Effector memory CD4-positive, alpha-beta T cell (primary cell): ENCODE results near the gene SOX6.

ENCODE experiments used
- DNase-seq, 3 donors: peaks; one replicate each; pipeline ENCODE4 v3.0.0-alpha.2; 2020
- H3K27ac ChIP-seq: 2 replicates; pipeline ENCODE4 v1.7.0; 2013; ENCODE audit warnings: mild to moderate bottlenecking, low read length, moderate library complexity; ENCODE audit not compliant: insufficient read depth, poor library complexity, severe bottlenecking
- H3K27me3 ChIP-seq: replicated peaks from 2 replicates; pipeline ENCODE4 v1.7.0; 2013; ENCODE audit warnings: mild to moderate bottlenecking, low read length; ENCODE audit not compliant: insufficient read depth, control insufficient read depth, poor library complexity, severe bottlenecking
- H3K36me3 ChIP-seq: 2 replicates; pipeline ENCODE4 v1.7.0; 2013; ENCODE audit warnings: mild to moderate bottlenecking, low read length, moderate library complexity; ENCODE audit not compliant: control insufficient read depth, insufficient read depth
- H3K4me1 ChIP-seq: 2 replicates; pipeline ENCODE4 v1.7.0; 2013; ENCODE audit warnings: low read length, mild to moderate bottlenecking; ENCODE audit not compliant: control insufficient read depth, insufficient read depth, poor library complexity, severe bottlenecking
- H3K4me3 ChIP-seq: 2 replicates; pipeline ENCODE4 v1.7.0; 2013; ENCODE audit warnings: low read length, low read depth, mild to moderate bottlenecking; ENCODE audit not compliant: insufficient read depth, poor library complexity, severe bottlenecking
- H3K9me3 ChIP-seq: 2 replicates; pipeline ENCODE4 v1.7.0; 2013; ENCODE audit warnings: mild to moderate bottlenecking, low read length, moderate library complexity; ENCODE audit not compliant: control insufficient read depth

Gene SOX6

GRCh38 chr11:16012125-16012751 lies 344.1 kb downstream of the SOX6 start:
- H3K27ac ChIP-seq, result no peak overlapping the region
- H3K4me3 ChIP-seq, result no peak overlapping the region
- no peaks in the 10 kb centered on the region for H3K27me3 ChIP-seq
- no peaks in the 10 kb centered on the region for H3K9me3 ChIP-seq
- DNase-seq, result no peak
- H3K36me3 ChIP-seq, result no peaks in the 10 kb centered on the region
- H3K4me1 ChIP-seq, result no peaks in the 10 kb centered on the region

- Histone ChIP-seq H3K36me3 (no peaks in the 10 kb centered on the region), H3K4me1 (no peaks in the 10 kb centered on the region), H3K9me3 (no peaks in the 10 kb centered on the region), H3K27me3 (no peaks in the 10 kb centered on the region), H3K27ac (no peak overlapping the region), H3K4me3 (no peak overlapping the region)
- no peak for DNase-seq
These were observed 344.9 kb downstream of the SOX6 start for GRCh38 chr11:16011396-16011795.

- Histone ChIP-seq H3K4me3 (no peak overlapping the region), H3K9me3 (no peaks in the 10 kb centered on the region), H3K27ac (no peak overlapping the region), H3K36me3 (no peaks in the 10 kb centered on the region), H3K27me3 (no peaks in the 10 kb centered on the region), H3K4me1 (no peaks in the 10 kb centered on the region)
- no peak for DNase-seq
These were observed 347.3 kb downstream of the SOX6 start for GRCh38 chr11:16009021-16009420.

GRCh38 chr11:16007514-16007913 lies 348.8 kb downstream of the SOX6 start:
- H3K27ac ChIP-seq, result no peak overlapping the region
- no peak overlapping the region for H3K4me3 ChIP-seq
- DNase-seq, result no peak
- no peaks in the 10 kb centered on the region for H3K4me1 ChIP-seq
- no peaks in the 10 kb centered on the region for H3K9me3 ChIP-seq
- H3K27me3 ChIP-seq, result no peaks in the 10 kb centered on the region
- no peaks in the 10 kb centered on the region for H3K36me3 ChIP-seq

- H3K4me1 ChIP-seq, result no peaks in the 10 kb centered on the region
- no peak overlapping the region for H3K27ac ChIP-seq
- H3K36me3 ChIP-seq, result no peaks in the 10 kb centered on the region
- H3K4me3 ChIP-seq, result no peak overlapping the region
- H3K9me3 ChIP-seq, result no peaks in the 10 kb centered on the region
- no peaks in the 10 kb centered on the region for H3K27me3 ChIP-seq
- no peak for DNase-seq
These were observed 353.4 kb downstream of the SOX6 start for GRCh38 chr11:16002942-16003341.

- Histone ChIP-seq H3K4me3 (no peak overlapping the region), H3K4me1 (no peaks in the 10 kb centered on the region), H3K27me3 (no peaks in the 10 kb centered on the region), H3K9me3 (no peaks in the 10 kb centered on the region), H3K27ac (no peak overlapping the region), H3K36me3 (no peaks in the 10 kb centered on the region)
- DNase-seq, result no peak
These were observed 354.4 kb downstream of the SOX6 start for GRCh38 chr11:16001899-16002426.

- H3K4me3 ChIP-seq, result no peak overlapping the region
- DNase-seq, result no peak
- no peaks in the 10 kb centered on the region for H3K27me3 ChIP-seq
- H3K9me3 ChIP-seq, result no peaks in the 10 kb centered on the region
- no peaks in the 10 kb centered on the region for H3K36me3 ChIP-seq
- no peaks in the 10 kb centered on the region for H3K4me1 ChIP-seq
- no peak overlapping the region for H3K27ac ChIP-seq
These were observed 355.2 kb downstream of the SOX6 start for GRCh38 chr11:16001044-16001568.

GRCh38 chr11:16000065-16000464 lies 356.3 kb downstream of the SOX6 start:
- H3K27me3 ChIP-seq, result no peaks in the 10 kb centered on the region
- no peaks in the 10 kb centered on the region for H3K36me3 ChIP-seq
- no peaks in the 10 kb centered on the region for H3K9me3 ChIP-seq
- H3K4me1 ChIP-seq, result no peaks in the 10 kb centered on the region
- no peak for DNase-seq
- no peak overlapping the region for H3K4me3 ChIP-seq
- no peak overlapping the region for H3K27ac ChIP-seq

GRCh38 chr11:15993345-15993744 lies 363.0 kb downstream of the SOX6 start:
- Histone ChIP-seq H3K4me3 (no peak overlapping the region), H3K36me3 (no peaks in the 10 kb centered on the region), H3K27me3 (no peaks in the 10 kb centered on the region), H3K27ac (no peak overlapping the region), H3K9me3 (no peaks in the 10 kb centered on the region), H3K4me1 (no peaks in the 10 kb centered on the region)
- DNase-seq, result no peak

- Histone ChIP-seq H3K36me3 (no peaks in the 10 kb centered on the region), H3K4me1 (no peaks in the 10 kb centered on the region), H3K27ac (no peak overlapping the region), H3K27me3 (no peaks in the 10 kb centered on the region), H3K9me3 (no peaks in the 10 kb centered on the region), H3K4me3 (no peak overlapping the region)
- no peak for DNase-seq
These were observed 365.1 kb downstream of the SOX6 start for GRCh38 chr11:15991215-15991614.
